Limb (tissue), 2 donors: ENCODE data around the gene CDK19.
"Not testable (repeated sequence)": the region's sequence is repeated elsewhere in the genome, so short reads cannot be mapped to it uniquely, and the experiment has no call there.

Source experiments
- DNase-seq, 2 donors: peaks; one replicate each; pipeline ENCODE4 v3.0.0-alpha.2; 2016; ENCODE audit errors: extremely low spot score in 2 of 2

The CDK19 gene

GRCh38 chr6:110622912-110623578 is 192.2 kb downstream of the CDK19 start:
- DNase-seq: no peak

- DNase-seq: no peak
These were observed 194.2 kb downstream of the CDK19 start for GRCh38 chr6:110621061-110621460.

- DNase-seq: no peak
These were observed 195.2 kb downstream of the CDK19 start for GRCh38 chr6:110620065-110620464.

GRCh38 chr6:110619275-110619908 is 195.9 kb downstream of the CDK19 start:
- DNase-seq: no peak

DNA sequence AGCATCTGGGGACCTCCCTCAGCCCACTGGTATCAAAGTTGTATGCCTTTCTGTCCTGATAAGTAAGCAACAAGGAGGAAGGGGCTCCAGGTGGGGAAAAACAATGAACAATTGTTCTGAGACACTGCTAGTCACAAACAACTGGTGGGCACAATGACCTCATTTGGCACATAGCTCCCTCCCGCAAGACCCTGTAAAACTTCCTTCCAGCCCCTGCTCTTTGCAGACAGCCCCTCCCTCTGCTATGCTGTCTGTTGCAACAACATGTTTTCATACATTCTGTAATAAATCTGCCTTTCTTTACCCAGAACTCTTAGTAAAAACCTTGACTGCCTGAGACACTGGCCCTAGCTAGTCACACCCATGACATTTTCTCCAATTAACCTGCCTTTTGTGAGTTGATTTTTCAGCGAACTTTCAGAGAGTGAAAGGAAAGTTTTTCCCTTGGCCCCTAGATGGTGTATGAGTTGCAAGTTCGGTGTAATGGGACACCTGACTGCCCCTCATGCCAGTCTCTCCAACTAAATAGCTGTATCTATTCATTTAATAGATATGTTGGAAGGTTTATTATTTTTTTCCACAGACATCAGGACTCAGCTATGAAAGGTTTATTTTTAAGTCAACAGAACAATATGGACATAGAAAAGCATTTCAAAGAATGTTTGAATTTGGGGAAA is 196.5 kb downstream of the CDK19 start:
- DNase-seq: no peak

GRCh38 chr6:110617057-110617456 is 198.2 kb downstream of the CDK19 start:
- no peak for DNase-seq

- DNase-seq: no peak
These were observed 199.5 kb downstream of the CDK19 start for GRCh38 chr6:110615722-110616121.

DNA sequence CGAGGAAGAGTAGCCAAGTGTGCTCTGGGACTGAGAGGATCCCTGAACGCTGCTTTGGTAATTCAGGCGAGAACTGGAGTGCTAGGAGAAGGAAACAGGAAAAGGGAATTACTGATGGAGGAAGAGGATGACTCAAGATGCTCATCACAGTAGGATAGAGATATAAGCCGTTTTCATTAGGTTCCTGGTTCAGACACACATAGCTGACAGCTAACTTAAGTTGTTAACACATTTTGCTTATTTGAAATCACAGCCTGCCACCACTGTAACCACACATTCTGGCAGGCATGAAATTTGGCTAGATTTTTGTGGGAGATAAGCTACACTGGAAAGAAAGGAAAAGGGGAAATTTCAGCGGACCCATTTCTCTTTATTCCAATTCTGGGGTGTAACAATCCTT is 200.7 kb downstream of the CDK19 start:
- DNase-seq: no peak

GRCh38 chr6:110614106-110614505 is 201.2 kb downstream of the CDK19 start:
- no peak for DNase-seq

DNA sequence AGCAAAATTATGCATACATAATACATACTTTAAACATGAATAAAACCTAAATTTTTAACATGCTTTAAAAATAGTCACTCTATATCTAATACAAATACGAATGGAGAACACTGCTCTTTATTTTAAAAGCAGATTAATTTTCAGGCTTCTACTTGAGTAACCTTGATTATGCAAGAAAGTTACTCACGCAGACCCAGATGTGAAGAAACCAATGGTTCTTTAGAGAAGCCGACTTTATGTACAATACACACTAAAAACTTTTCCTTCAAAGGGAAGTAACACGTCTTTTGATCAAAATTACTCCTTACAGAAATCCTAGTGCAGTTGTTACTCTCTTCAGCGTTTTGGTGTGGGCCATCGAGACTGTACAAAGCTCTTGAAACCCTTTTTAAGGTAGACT is 201.9 kb downstream of the CDK19 start:
- DNase-seq: no peak

DNA sequence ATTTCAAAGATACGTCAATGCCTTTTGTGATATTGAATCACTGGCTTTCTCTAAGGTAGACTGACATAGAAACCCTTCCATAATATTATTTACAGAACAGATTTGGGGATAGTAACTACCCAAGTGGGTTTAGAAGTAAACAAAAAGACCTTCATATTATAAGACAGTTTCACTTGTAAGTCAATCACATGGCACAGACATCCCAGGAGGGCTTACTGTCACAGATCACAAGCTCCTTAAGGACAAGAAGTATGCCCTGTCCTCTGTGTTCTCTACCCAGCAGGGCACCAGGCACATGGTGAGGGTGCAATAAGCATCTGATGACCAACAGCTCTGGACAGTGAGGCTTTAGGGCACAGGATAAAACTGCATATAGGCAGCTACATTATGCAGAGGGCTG is 203.0 kb downstream of the CDK19 start:
- no peak for DNase-seq

DNA sequence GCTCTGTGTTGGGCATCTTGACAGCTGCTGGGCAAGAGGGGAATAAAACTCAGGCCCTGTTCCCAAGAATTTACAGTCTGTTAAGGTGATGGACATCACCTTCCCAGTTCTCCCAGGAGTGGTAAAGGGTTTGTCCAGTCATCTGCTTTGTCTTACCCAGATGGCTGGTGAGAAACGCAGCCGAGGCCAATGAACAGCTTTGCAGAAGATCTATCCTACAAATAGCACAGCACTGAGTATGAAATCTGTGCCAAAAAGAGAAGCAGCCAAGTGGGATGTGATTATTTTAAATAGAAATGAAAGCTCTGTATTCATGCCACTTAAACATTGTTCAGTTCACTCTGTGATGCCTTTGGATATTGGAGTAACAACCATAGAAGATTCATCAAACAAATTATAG is 206.2 kb downstream of the CDK19 start:
- no peak for DNase-seq

DNA sequence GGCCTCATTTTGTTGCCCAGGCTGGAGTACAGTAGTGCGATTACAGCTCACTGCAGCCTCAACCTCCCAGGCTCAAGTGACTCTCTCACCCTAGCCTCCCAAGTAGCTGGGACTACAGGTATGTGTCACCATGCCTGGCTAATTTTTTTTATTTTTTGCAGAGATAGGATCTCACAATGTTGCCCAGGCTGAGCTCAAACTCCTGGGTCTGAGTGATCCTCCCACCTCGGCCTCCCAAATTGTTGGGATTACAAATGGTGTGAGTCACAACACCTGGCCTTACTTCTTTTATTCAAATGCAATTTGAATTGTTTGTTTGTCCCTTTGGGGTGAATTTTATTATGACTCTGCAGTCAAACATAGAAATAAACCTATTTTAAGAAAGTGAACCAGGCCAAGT is 207.1 kb downstream of the CDK19 start:
- no peak for DNase-seq

DNA sequence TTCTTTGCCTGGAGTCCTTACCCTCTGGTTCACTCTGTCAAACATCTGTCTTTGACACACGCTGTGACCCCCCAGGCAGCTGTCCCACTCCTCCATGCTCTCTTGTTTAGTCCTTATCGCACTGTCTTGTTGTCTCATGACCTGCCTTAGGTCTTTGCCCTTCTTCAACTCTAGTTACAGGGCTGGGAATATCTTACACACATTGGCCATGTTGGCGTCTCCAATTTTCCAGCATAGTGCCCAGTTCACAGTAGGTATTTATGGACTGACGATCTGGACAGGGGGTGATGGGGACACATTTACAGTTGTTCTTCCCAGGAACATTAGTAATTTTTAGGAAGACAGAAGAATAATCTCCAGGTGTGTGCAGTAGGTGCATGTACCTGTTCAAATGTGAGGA is 209.1 kb downstream of the CDK19 start:
- no peak for DNase-seq

- DNase-seq: not testable (repeated sequence)
These were observed 214.6 kb downstream of the CDK19 start for GRCh38 chr6:110600640-110601039.

GRCh38 chr6:110597761-110598160 is 217.5 kb downstream of the CDK19 start:
- DNase-seq: no peak

DNA sequence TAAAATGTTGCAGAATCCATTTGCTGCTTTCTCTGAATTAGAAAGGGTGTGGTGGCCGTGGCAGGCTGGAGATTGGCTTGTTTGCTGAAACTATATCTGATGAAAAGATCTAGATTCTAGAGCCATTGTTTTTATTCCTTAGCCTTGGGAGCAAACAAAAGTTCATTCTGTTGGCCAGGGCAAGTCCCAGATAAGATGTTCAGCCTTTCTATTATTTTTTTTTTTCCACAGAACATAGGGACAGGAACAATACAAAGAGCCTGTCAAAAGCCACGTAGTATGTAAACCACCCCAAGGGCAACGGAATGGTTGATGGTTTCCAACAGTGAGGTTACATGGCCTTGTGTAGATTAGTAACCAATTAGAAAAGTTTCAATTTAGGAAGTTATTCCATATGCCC is 218.9 kb downstream of the CDK19 start:
- no peak for DNase-seq

DNA sequence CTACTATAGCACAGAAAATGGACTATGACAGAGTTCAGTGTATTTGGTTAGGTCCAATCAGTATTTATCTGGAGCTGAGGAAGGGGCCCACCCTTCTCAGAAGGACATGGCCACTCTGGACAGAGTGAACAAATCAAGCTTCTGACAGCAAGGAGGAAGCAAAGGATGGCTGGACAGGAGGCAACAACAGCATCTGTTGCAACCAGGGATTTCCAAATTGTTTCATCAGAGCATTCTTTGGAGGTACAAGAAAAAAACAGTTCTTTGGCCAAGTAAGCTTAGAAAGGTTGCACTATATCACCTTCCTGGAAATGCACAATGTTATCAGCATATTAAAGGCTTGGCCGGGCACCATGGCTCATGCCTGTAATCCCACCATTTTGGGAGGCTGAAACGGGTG is 220.2 kb downstream of the CDK19 start:
- DNase-seq: no peak

DNA sequence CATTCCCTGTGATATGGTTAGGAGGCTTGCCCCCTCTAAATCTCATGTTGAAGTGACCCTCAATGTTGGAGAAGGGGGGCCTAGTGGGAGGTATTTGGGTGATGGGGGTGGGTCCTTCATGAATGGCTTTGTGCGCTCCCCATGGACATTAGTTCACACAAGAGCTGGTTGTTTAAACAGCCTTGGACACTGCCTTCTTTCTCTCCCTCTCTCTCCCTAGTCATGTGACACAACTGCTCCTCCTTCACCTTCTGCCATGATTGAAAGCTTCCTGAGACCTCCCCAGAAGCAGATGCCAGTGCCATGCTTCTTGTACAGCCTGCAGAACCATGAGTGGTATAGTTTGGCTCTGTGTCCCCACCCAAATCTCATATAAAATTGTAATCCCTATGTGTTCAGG is 221.6 kb downstream of the CDK19 start:
- no peak for DNase-seq

GRCh38 chr6:110592765-110593164 is 222.5 kb downstream of the CDK19 start:
- no peak for DNase-seq

- DNase-seq: no peak
These were observed 224.4 kb downstream of the CDK19 start for GRCh38 chr6:110590821-110591351.

- no peak for DNase-seq
These were observed 225.3 kb downstream of the CDK19 start for GRCh38 chr6:110589865-110590513.
